GM19240 (cell line): Measurements from ENCODE around the gene USP9X.
"Not testable (repeated sequence)": the region's sequence is repeated elsewhere in the genome, so short reads cannot be mapped to it uniquely, and the experiment has no call there.

Source experiments
- DNase-seq: peaks from one replicate; pipeline ENCODE4 v3.0.0; 2011; ENCODE audit warnings: low spot score; ENCODE audit not compliant: insufficient read length

The USP9X gene

DNA sequence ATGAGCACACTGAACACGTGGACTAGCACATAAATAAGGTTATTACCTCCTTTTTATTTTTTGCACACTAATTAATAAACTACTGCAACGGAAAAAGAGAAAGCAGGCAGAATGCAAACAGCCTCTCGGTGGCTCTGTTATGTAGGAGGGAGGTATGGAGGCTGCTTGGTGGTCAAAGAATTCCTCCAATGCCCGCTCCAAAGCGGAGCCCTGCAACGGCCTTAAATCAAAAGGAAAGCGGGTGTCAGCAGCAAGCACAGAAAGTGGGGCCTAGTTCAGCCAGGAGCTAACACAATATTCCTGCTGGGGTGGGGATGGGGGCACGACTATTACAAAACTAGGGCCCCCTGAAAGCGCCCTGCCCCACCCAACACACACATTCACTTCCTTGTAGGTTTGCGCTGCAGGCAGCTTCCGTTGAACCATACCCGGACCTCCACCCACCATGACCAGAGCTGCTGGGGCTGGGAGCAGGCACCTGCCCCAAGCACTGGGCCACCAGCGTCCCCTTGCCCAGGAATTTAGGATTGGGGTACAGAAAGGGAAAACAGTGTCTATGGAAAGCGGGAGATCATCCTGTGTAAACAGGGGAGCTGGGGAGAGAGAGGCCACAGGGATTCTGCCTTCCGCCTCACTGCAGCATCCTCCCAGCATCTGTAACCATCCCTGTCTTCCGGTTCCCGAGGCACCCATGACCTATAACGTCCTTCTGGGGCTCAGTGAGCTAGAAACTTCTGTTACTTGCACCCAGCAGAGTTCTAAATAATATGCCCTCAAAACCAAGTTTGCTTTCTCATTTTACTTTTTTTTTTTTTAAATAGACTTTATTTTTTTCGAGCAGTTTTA lies 191.6 kb downstream of the USP9X start:
- DNase-seq = no peak

DNA sequence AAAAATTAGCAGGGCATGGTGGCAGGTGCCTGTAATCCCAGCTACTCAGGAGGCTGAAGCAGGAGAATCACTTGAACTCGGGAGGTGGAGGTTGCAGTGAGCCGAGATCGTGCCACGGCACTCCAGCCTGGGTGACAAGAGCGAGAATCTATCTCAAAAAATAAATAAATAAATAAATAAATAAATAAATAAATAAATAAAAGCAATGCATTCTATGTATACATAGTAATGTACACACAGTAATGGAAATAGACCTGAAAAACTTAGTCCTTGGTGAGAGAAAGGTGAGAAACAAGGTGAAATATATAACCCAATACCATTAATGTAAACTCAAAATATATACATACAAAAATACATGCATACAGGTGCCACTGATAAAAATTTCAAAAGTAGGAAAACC lies 197.1 kb downstream of the USP9X start:
- DNase-seq = not testable (repeated sequence)

DNA sequence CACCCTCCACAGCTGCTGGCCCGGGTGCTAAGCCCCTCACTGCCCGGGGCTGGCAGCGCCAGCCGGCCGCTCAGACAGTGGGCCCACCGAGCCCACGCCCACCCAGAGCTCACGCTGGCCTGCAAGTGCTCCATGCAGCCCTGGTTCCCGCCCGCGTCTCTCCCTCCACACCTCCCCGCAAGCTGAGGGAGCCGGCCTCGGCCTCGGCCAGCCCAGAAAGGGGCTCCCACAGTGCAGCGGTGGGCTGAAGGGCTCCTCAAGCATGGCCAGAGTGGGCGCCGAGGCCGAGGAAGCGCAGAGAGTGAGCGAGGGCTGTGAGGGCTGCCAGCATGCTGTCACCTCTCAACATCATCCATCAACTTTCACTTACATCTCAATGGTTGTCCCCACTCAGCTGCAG lies 200.7 kb downstream of the USP9X start:
- not testable (repeated sequence) for DNase-seq
